IMR-90 (cell line): Measurements from ENCODE around the gene PHF19. TPM values are rescaled to one million over a fixed set of nuclear protein-coding genes. Genes with fewer than 3 reads are reported as not detected.

ENCODE experiments used
- ATAC-seq: fragments of 200-7000 bp; cut with Tn5 transposase; 2 replicates; pipeline ENCODE4 v1.9.1; 2020; ENCODE audit warnings: low read depth, mild to moderate bottlenecking, moderate library complexity
- BruUV-seq: library from RNA; stranded (reverse); fragments of 400-500 nt; replicated peaks from 2 replicates; lab custom pipeline; 2021; lab: Mats Ljungman, UMichigan
- CTCF ChIA-PET: fragments of 300-600 bp; formaldehyde crosslinking; extraction: SDS; loops from one replicate; lab custom pipeline; 2021; ENCODE audit warnings: antibody characterized with exemption; lab: Yijun Ruan, JAX
- POLR2A ChIA-PET: fragments of 300-600 bp; sonication (Branson Sonifier 250); formaldehyde crosslinking; loops from one replicate; lab custom pipeline; 2022; ENCODE audit warnings: antibody characterized with exemption; ENCODE audit not compliant: unreplicated experiment; lab: Charles Lee
- DNase-seq: peaks from one replicate; pipeline ENCODE4 v3.0.0; 2013
- H2AFZ ChIP-seq: replicated peaks from 2 replicates; pipeline ENCODE3; 2013; ENCODE audit warnings: low read length, mild to moderate bottlenecking; ENCODE audit not compliant: poor library complexity
- H2AK5ac ChIP-seq: 2 replicates; pipeline ENCODE4 v1.6.1; 2013; ENCODE audit warnings: low read depth, low read length, inconsistent platforms
- H2AK9ac ChIP-seq: replicated peaks from 2 replicates; pipeline ENCODE3; 2013; ENCODE audit warnings: mild to moderate bottlenecking, low read depth, low read length, moderate library complexity; ENCODE audit not compliant: poor library complexity
- H2BK120ac ChIP-seq: 2 replicates; pipeline ENCODE4 v1.6.1; 2013; ENCODE audit warnings: low read depth, low read length, inconsistent platforms
- H2BK15ac ChIP-seq: 3 replicates; pipeline ENCODE4 v1.6.1; 2013; ENCODE audit warnings: low read depth, low read length, inconsistent platforms
- H2BK20ac ChIP-seq: 2 replicates; pipeline ENCODE4 v1.6.1; 2013; ENCODE audit warnings: low read depth, mild to moderate bottlenecking, inconsistent platforms, low read length, moderate library complexity
- H2BK5ac ChIP-seq: 2 replicates; pipeline ENCODE4 v1.6.1; 2013; ENCODE audit warnings: mild to moderate bottlenecking, low read depth, low read length, inconsistent platforms; ENCODE audit not compliant: poor library complexity, severe bottlenecking
- H3K14ac ChIP-seq: replicated peaks from 2 replicates; pipeline ENCODE4 v1.6.1; 2013; ENCODE audit warnings: low read depth, low read length, inconsistent platforms
- H3K18ac ChIP-seq: 2 replicates; pipeline ENCODE4 v1.6.1; 2013; ENCODE audit warnings: low read depth, low read length, control low read depth
- H3K23ac ChIP-seq: 2 replicates; pipeline ENCODE4 v1.6.1; 2013; ENCODE audit warnings: low read depth, low read length, inconsistent platforms
- H3K27ac ChIP-seq: 2 replicates; pipeline ENCODE4 v1.5.1; 2013; ENCODE audit warnings: mild to moderate bottlenecking, control low read depth, low read length; ENCODE audit not compliant: insufficient read depth
- H3K27me3 ChIP-seq: 2 replicates; pipeline ENCODE4 v1.6.1; 2013; ENCODE audit warnings: low read length; ENCODE audit not compliant: control insufficient read depth, insufficient read depth
- H3K36me3 ChIP-seq: 2 replicates; pipeline ENCODE4 v1.6.1; 2013; ENCODE audit warnings: low read length, mixed read lengths; ENCODE audit not compliant: control insufficient read depth, insufficient read depth
- H3K4ac ChIP-seq: 2 replicates; pipeline ENCODE4 v1.6.1; 2013; ENCODE audit warnings: low read depth, low read length, inconsistent platforms
- H3K4me1 ChIP-seq: 2 replicates; pipeline ENCODE4 v1.6.1; 2013; ENCODE audit warnings: low read length, mixed read lengths; ENCODE audit not compliant: control insufficient read depth, insufficient read depth
- H3K4me2 ChIP-seq: 2 replicates; pipeline ENCODE4 v1.6.1; 2013; ENCODE audit warnings: low read depth, mild to moderate bottlenecking, control low read depth, low read length, moderate library complexity
- H3K4me3 ChIP-seq: 2 replicates; pipeline ENCODE4 v1.5.1; 2013; ENCODE audit warnings: low read depth, mild to moderate bottlenecking, control low read depth, low read length, moderate library complexity; ENCODE audit not compliant: insufficient read depth
- H3K56ac ChIP-seq: 2 replicates; pipeline ENCODE4 v1.6.1; 2013; ENCODE audit warnings: low read length, inconsistent platforms; ENCODE audit not compliant: insufficient read depth; ENCODE audit errors: extremely low read depth
- H3K79me1 ChIP-seq, 2 experiments: 2 replicates each; pipeline ENCODE4 v1.6.1; 2013; ENCODE audit warnings: low read length in 2 of 2, inconsistent platforms in 1 of 2, low read depth in 1 of 2
- H3K9ac ChIP-seq: 2 replicates; pipeline ENCODE4 v1.6.1; 2013; ENCODE audit warnings: low read depth, low read length, control low read depth
- H3K9me1 ChIP-seq: 2 replicates; pipeline ENCODE4 v1.6.1; 2013; ENCODE audit warnings: low read length, inconsistent platforms; ENCODE audit not compliant: insufficient read depth
- H3K9me3 ChIP-seq: 2 replicates; pipeline ENCODE4 v1.6.1; 2013; ENCODE audit warnings: low read length; ENCODE audit not compliant: control insufficient read depth, insufficient read depth
- H4K20me1 ChIP-seq: 2 replicates; pipeline ENCODE4 v1.6.1; 2013; ENCODE audit warnings: low read length, inconsistent platforms; ENCODE audit not compliant: insufficient read depth
- H4K5ac ChIP-seq: 2 replicates; pipeline ENCODE4 v1.6.1; 2013; ENCODE audit warnings: mild to moderate bottlenecking, low read depth, low read length, control low read depth
- H4K8ac ChIP-seq, 2 experiments: 2 replicates each; pipeline ENCODE4 v1.6.1; 2013; ENCODE audit warnings: low read depth in 2 of 2, low read length in 2 of 2, control low read depth in 1 of 2, inconsistent platforms in 1 of 2
- H4K91ac ChIP-seq: 2 replicates; pipeline ENCODE4 v1.6.1; 2013; ENCODE audit warnings: low read depth, low read length, inconsistent platforms; ENCODE audit not compliant: insufficient read depth
- BHLHE40 ChIP-seq: fragments of 150-350 bp; IDR thresholded peaks from 2 replicates; pipeline ENCODE4 v1.6.1; 2016; ENCODE audit warnings: mild to moderate bottlenecking, low read depth, low read length
- CHD1 ChIP-seq: IDR thresholded peaks from 2 replicates; pipeline ENCODE4 v1.6.1; 2012; ENCODE audit warnings: low read depth, low read length, improper control_type of control experiment
- FOS ChIP-seq: fragments of 150-350 bp; IDR thresholded peaks from 2 replicates; pipeline ENCODE4 v1.6.1; 2016; ENCODE audit warnings: low read depth, low read length
- MXI1 ChIP-seq: IDR thresholded peaks from 2 replicates; pipeline ENCODE4 v1.6.1; 2012; ENCODE audit warnings: low read depth, mild to moderate bottlenecking, low read length, moderate library complexity, borderline replicate concordance
- POLR2A ChIP-seq: IDR thresholded peaks from 2 replicates; pipeline ENCODE4 v1.6.1; 2012; ENCODE audit warnings: mild to moderate bottlenecking, low read depth, low read length
- RAD21 ChIP-seq: IDR thresholded peaks from 2 replicates; pipeline ENCODE4 v1.6.1; 2012; ENCODE audit warnings: low read length, improper control_type of control experiment
- dilution Hi-C: fragments of 300-500 bp; cut with HindIII; formaldehyde crosslinking; loops from one replicate; pipeline ENCODE4 v1.14.3; 2018; ENCODE audit warnings: low sequenced_read_pairs; ENCODE audit not compliant: unreplicated experiment
- in situ Hi-C: fragments of 300-500 bp; cut with MboI; formaldehyde crosslinking; loops from 3 replicates; pipeline ENCODE4 v1.14.3; 2019; ENCODE audit warnings: low sequenced_read_pairs, inconsistent platforms, mixed read lengths
- intact Hi-C: fragments of 100-400 bp; cut with micrococcal nuclease; formaldehyde crosslinking; loops from 2 replicates; pipeline ENCODE4 v1.10.0; 2022
- polyA plus RNA-seq, 3 experiments: library from polyadenylated mRNA; depleted of rRNA; stranded (reverse); fragments of >200 nt; gene quantifications; 2 replicates each; pipeline ENCODE4 v1.2.3, GENCODE V29; 2012; ENCODE audit warnings: low replicate concordance in 1 of 3
- total RNA-seq: library from RNA; depleted of rRNA; stranded (reverse); fragments of >200 nt; gene quantifications from 2 replicates; pipeline ENCODE4 v1.2.3, GENCODE V29; 2012; rRNA removed
- TF ChIP-seq, protein P1 (sequence below): conservative IDR thresholded peaks from 2 replicates; pipeline ENCODE4 v1.5.1; 2012; ENCODE audit warnings: mild to moderate bottlenecking, low read depth, low read length, improper control_type of control experiment

Gene PHF19
- total and polyA plus RNA-seq, 2 of the 4 experiments (the other 2 are of a cell fraction) = 37.6 to 55.6 TPM

DNA sequence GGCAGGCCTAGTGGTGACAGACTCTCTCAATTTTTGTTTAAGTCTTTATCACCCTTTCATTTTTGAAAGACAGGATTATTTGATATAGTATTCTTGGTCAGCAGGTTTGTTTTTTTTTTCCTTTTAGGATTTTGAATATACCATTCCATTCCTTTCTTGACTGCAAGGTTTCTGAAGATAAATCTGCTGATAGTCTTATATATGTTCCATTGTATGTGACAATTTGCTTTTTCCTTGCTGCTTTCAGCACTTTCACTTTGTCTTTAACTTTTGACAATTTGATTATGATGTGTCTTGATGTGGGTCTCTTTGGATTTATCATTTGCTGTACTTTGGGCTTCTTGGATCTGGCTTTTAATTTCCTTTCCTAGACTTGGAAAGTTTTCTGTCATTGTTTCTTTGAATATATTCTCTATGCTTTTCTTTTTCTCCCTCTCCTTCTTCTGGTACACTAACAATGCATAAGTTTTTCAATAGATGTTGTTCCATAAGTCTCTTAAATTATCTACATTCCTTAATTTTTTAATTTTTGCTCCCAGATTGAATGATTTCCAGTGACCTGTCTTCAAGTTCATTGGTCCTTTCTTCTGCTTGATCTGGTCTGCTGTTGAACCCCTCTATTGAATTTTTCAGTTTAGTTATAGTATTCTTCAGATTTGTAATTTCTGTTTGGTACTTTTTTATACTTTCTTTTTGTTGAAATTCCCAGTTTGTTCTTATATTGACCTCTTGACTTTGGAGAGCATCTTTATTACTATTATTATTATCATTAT, 69.2 kb downstream of the PHF19 start:
- H3K9me3 ChIP-seq = peaks cover 15% of the 10 kb centered on the region
- H3K36me3 ChIP-seq = no peaks in the 10 kb centered on the region
- intact Hi-C loops = no loop called here
- no peak overlapping the region for H3K14ac ChIP-seq
- H4K8ac ChIP-seq = no peak overlapping the region
- no peak overlapping the region for H3K27ac ChIP-seq
- H3K23ac ChIP-seq = no peak overlapping the region
- H3K4me3 ChIP-seq = no peak overlapping the region
- DNase-seq = no peak
- in situ Hi-C loops = no loop called here
- H2BK5ac ChIP-seq = no peak overlapping the region
- no peak for ATAC-seq
- no peak overlapping the region for H2BK20ac ChIP-seq
- H3K79me1 ChIP-seq = no peaks in the 10 kb centered on the region
- no peaks in the 10 kb centered on the region for H3K27me3 ChIP-seq
- H3K4me2 ChIP-seq = no peak overlapping the region
- POLR2A ChIA-PET = no interaction called here
- no peak overlapping the region for H2AK5ac ChIP-seq
- dilution Hi-C loops = no loop called here
- H2BK120ac ChIP-seq = no peak overlapping the region
- no peak overlapping the region for H3K9ac ChIP-seq
- H3K4ac ChIP-seq = no peak overlapping the region
- no peaks in the 10 kb centered on the region for H3K4me1 ChIP-seq
- H3K9me1 ChIP-seq = no peaks in the 10 kb centered on the region; the same call in 1 of the 2 replicates
- H2AK9ac ChIP-seq = no peak overlapping the region
- no peaks in the 10 kb centered on the region for H4K20me1 ChIP-seq
- no peak overlapping the region for H3K18ac ChIP-seq
- no peak overlapping the region for H2BK15ac ChIP-seq
- H3K56ac ChIP-seq = no peak overlapping the region
- no peak overlapping the region for H2AFZ ChIP-seq
- CTCF ChIA-PET = no interaction called here
- no peak overlapping the region for H4K5ac ChIP-seq
- BruUV-seq = no TSS peak
- TF ChIP-seq FOS (no peak), POLR2A (no peak), CHD1 (no peak), MXI1 (no peak), BHLHE40 (no peak), RAD21 (no peak)
- TF ChIP-seq, protein P1, sequence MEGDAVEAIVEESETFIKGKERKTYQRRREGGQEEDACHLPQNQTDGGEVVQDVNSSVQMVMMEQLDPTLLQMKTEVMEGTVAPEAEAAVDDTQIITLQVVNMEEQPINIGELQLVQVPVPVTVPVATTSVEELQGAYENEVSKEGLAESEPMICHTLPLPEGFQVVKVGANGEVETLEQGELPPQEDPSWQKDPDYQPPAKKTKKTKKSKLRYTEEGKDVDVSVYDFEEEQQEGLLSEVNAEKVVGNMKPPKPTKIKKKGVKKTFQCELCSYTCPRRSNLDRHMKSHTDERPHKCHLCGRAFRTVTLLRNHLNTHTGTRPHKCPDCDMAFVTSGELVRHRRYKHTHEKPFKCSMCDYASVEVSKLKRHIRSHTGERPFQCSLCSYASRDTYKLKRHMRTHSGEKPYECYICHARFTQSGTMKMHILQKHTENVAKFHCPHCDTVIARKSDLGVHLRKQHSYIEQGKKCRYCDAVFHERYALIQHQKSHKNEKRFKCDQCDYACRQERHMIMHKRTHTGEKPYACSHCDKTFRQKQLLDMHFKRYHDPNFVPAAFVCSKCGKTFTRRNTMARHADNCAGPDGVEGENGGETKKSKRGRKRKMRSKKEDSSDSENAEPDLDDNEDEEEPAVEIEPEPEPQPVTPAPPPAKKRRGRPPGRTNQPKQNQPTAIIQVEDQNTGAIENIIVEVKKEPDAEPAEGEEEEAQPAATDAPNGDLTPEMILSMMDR = no peak
- no peak overlapping the region for H4K91ac ChIP-seq

Other genes starting within 250 kb of the PHF19 start
- gene MEGF9, start 162.7 kb downstream of the PHF19 start, total RNA-seq = 3.4 and 4.7 TPM in 2 replicates
- gene MEGF9, start 162.7 kb downstream of the PHF19 start, polyA plus RNA-seq (2012; rRNA removed) = 3.0 and 3.4 TPM in 2 replicates
- gene FBXW2, start 83.8 kb downstream of the PHF19 start, total RNA-seq = 27.1 and 35.6 TPM in 2 replicates
- gene FBXW2, start 83.8 kb downstream of the PHF19 start, polyA plus RNA-seq (2012; rRNA removed) = 32.3 and 43.5 TPM in 2 replicates
- 25.6 and 38.9 TPM in 2 replicates for gene PSMD5, start 34.3 kb downstream of the PHF19 start, total RNA-seq
- 23.1 and 26.1 TPM in 2 replicates for gene PSMD5, start 34.3 kb downstream of the PHF19 start, polyA plus RNA-seq (2012; rRNA removed)
- gene TRAF1, start 49.6 kb upstream of the PHF19 start, total RNA-seq = 3.1 and 3.9 TPM in 2 replicates
- 3.7 and 4.1 TPM in 2 replicates for gene TRAF1, start 49.6 kb upstream of the PHF19 start, polyA plus RNA-seq (2012; rRNA removed)
- gene C5, start 173.1 kb upstream of the PHF19 start, total RNA-seq = 2.3 and 2.8 TPM in 2 replicates
- gene C5, start 173.1 kb upstream of the PHF19 start, polyA plus RNA-seq (2012; rRNA removed) = 1.0 and 1.5 TPM in 2 replicates
- gene CNTRL, start 197.8 kb upstream of the PHF19 start, total RNA-seq = 7.3 and 10.6 TPM in 2 replicates
- gene CNTRL, start 197.8 kb upstream of the PHF19 start, polyA plus RNA-seq (2012; rRNA removed) = 3.6 and 4.5 TPM in 2 replicates